ENCODE measurements around the gene PHACTR1. TPM values are rescaled to one million over a fixed set of nuclear protein-coding genes. Genes with fewer than 3 reads are reported as not detected.
A peak's percentile ranks its signal among the peaks of the same experiment; 100 is the strongest.

PHACTR1 gene
- total and polyA plus RNA-seq, 5 experiments from 2014 or later: 0.07 to 3.0 (median 0.70) TPM

DNA sequence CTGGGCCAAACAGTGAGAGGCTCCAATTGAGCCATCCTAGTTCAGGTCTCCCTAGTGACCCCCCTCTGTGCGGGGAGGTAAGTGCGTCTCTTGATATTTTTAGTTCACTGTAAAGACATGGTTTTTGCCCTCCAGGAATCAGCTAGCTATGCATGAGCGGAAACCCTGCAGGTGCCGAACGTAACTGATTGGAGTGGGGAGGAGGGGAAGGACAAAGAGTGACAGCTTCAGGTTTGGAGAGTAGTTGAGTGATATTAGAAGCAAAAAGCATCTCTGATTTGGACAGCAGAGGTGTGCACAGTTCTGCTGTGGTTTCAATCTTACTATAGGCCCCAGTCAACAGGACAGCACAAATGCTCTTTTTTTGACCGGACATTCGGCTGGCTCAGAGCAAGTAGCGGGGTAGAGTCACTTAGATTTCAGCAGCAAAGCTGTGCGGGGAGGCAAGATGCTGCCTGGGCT lies 580.0 kb downstream of the PHACTR1 start:
- ATAC-seq: no peak
- POLR2A ChIA-PET: no interaction called here
- Mint-ChIP-seq H3K4me3 (no peak overlapping the region), H3K27ac (peak overlapping the region in 1 of 10 donors; percentile 51), H3K27me3 (no peaks in the 10 kb centered on the region), H3K4me1 (peaks cover 0 to 19% (median under 1%) of the 10 kb centered on the region in 4 donors), H3K9me3 (peaks cover 0 to 2% (median 0%) of the 10 kb centered on the region in 9 donors), H3K36me3 (peaks cover 25 to 84% (median 56%) of the 10 kb centered on the region in 3 donors)
- no peak for DNase-seq

GRCh38 chr6:13297391-13297790 lies 580.8 kb downstream of the PHACTR1 start:
- ATAC-seq (no peak), DNase-seq (no peak)
- Mint-ChIP-seq H3K27ac (no peak overlapping the region), H3K36me3 (peaks cover 25 to 85% (median 52%) of the 10 kb centered on the region in 3 donors), H3K9me3 (no peaks in the 10 kb centered on the region), H3K4me3 (no peak overlapping the region), H3K4me1 (peaks cover 0 to 23% (median under 1%) of the 10 kb centered on the region in 4 donors), H3K27me3 (no peaks in the 10 kb centered on the region)
- POLR2A ChIA-PET: no interaction called here

DNA sequence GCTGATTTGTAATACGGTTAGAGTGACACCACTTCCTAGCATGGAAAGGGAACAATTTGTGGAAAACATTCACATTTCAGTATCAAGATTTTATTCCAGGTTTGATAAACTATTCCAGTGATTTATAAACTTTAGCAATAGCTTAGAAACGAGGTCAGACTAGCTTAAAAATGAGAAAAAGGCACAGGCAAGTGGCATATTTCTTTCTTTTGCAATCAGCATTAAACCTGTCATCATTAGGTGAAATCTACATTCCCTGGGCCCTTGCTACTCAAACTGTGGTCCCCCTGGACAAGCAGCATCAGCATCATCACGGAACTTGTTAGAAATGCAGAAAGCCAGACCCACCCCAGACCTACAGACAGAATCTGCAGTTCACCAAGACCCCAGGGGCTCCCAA lies 581.9 kb downstream of the PHACTR1 start:
- Mint-ChIP-seq H3K27me3 (no peaks in the 10 kb centered on the region), H3K9me3 (no peaks in the 10 kb centered on the region), H3K4me3 (no peak overlapping the region), H3K4me1 (peaks cover 0 to 34% (median 5%) of the 10 kb centered on the region in 4 donors), H3K27ac (no peak overlapping the region), H3K36me3 (peaks cover 31 to 85% (median 51%) of the 10 kb centered on the region in 3 donors)
- POLR2A ChIA-PET: no interaction called here
- no peak for ATAC-seq
- DNase-seq: no peak

GRCh38 chr6:13299403-13299821 lies 582.8 kb downstream of the PHACTR1 start:
- POLR2A ChIA-PET: no interaction called here
- Mint-ChIP-seq H3K27me3 (no peaks in the 10 kb centered on the region), H3K4me1 (peaks cover 0 to 44% (median 5%) of the 10 kb centered on the region in 4 donors), H3K9me3 (no peaks in the 10 kb centered on the region), H3K36me3 (peaks cover 23 to 87% (median 49%) of the 10 kb centered on the region in 3 donors), H3K4me3 (peak overlapping the region in 1 of 10 donors; percentile 30), H3K27ac (no peak overlapping the region)
- ATAC-seq (peak in 1 of 2 donors; percentile 41), DNase-seq (no peak)

DNA sequence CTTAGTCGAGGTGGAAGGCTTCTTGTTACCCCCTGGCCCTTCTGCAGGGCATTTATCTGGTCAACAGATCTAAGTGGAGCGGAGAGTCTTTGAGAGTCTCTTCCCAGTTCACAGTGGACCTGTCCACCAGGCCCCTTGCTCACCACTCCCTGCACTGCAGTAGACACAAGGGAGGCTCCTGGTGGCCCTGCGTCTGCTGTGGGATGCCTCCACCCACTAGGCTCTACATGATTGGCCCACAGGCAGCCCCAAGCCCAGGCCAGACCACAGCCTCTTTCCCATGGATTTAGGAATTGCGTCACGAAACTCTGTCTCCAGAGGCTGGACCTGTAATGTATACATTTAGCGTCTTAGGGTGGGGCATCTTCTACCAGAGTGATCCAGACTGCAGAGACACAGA lies 583.4 kb downstream of the PHACTR1 start:
- Mint-ChIP-seq H3K4me3 (peak overlapping the region in 1 of 10 donors; percentile 30), H3K9me3 (no peaks in the 10 kb centered on the region), H3K27me3 (no peaks in the 10 kb centered on the region), H3K27ac (no peak overlapping the region), H3K36me3 (peaks cover 18 to 87% (median 49%) of the 10 kb centered on the region in 3 donors), H3K4me1 (peaks cover 0 to 49% (median 6%) of the 10 kb centered on the region in 4 donors)
- ATAC-seq (no peak), DNase-seq (no peak)
- POLR2A ChIA-PET: no interaction called here

- ATAC-seq (no peak), DNase-seq (no peak)
- H3K4me3 Mint-ChIP-seq: no peak overlapping the region
- no peaks in the 10 kb centered on the region for H3K9me3 Mint-ChIP-seq
- POLR2A ChIA-PET: no interaction called here
- H3K36me3 Mint-ChIP-seq: peaks cover 15 to 87% (median 48%) of the 10 kb centered on the region in 3 donors
- H3K27ac Mint-ChIP-seq: peak overlapping the region in 1 of 10 donors; percentile 35
- peaks cover 0 to 54% (median 6%) of the 10 kb centered on the region in 4 donors for H3K4me1 Mint-ChIP-seq
- H3K27me3 Mint-ChIP-seq: no peaks in the 10 kb centered on the region
Measured at GRCh38 chr6:13300643-13301590, 584.4 kb downstream of the PHACTR1 start.

DNA sequence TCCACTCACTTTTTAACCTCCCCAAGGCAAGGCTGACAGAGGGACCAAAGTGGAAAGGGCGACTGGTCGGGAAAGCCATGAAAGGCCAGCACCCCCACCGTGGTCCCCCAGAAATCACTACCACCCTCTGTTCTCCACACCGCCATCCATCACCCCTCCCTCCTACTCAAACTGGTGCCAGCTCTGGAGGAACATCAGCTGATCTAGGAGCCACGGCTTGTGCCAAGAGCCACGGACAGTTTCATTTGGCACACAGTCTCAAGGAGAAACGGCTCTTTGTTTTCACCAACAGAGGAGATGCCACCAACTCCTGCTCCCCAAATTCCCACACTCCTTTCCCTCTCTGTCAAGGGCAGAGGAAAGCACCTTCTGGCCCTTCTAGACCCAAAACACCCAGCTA lies 585.7 kb downstream of the PHACTR1 start:
- no peak overlapping the region for H3K4me3 Mint-ChIP-seq
- H3K9me3 Mint-ChIP-seq: no peaks in the 10 kb centered on the region
- ATAC-seq: no peak
- POLR2A ChIA-PET: no interaction called here
- H3K36me3 Mint-ChIP-seq: peaks cover 15 to 88% (median 54%) of the 10 kb centered on the region in 3 donors
- no peak for DNase-seq
- peak overlapping the region in 6 of 10 donors; percentile 4 to 74 (median 66) for H3K27ac Mint-ChIP-seq
- no peaks in the 10 kb centered on the region for H3K27me3 Mint-ChIP-seq
- peaks cover 0 to 48% (median 6%) of the 10 kb centered on the region in 4 donors for H3K4me1 Mint-ChIP-seq

- peaks cover 10 to 88% (median 57%) of the 10 kb centered on the region in 3 donors for H3K36me3 Mint-ChIP-seq
- H3K27me3 Mint-ChIP-seq: no peaks in the 10 kb centered on the region
- peak in 1 of 10 donors; percentile 16 for DNase-seq
- peak overlapping the region in 8 of 10 donors; percentile 6 to 74 (median 60) for H3K27ac Mint-ChIP-seq
- H3K4me1 Mint-ChIP-seq: peaks cover 0 to 51% (median 6%) of the 10 kb centered on the region in 4 donors
- H3K4me3 Mint-ChIP-seq: peak overlapping the region in 2 of 10 donors; percentile 43 to 50
- POLR2A ChIA-PET: no interaction called here
- no peaks in the 10 kb centered on the region for H3K9me3 Mint-ChIP-seq
- ATAC-seq: peak; percentile 32 to 50
Measured at GRCh38 chr6:13302751-13303667, 586.4 kb downstream of the PHACTR1 start.

GRCh38 chr6:13303668-13304017 lies 587.1 kb downstream of the PHACTR1 start:
- Mint-ChIP-seq H3K4me1 (peaks cover 0 to 54% (median 6%) of the 10 kb centered on the region in 4 donors), H3K4me3 (peak overlapping the region in 2 of 10 donors; percentile 40 to 43), H3K27me3 (no peaks in the 10 kb centered on the region), H3K36me3 (peaks cover 6 to 87% (median 56%) of the 10 kb centered on the region in 3 donors), H3K27ac (peak overlapping the region in 3 of 10 donors; percentile 17 to 71 (median 59)), H3K9me3 (no peaks in the 10 kb centered on the region)
- DNase-seq (no peak), ATAC-seq (no peak)
- POLR2A ChIA-PET: no interaction called here

- POLR2A ChIA-PET: no interaction called here
Measured at GRCh38 chr6:13304101-13304500, 587.5 kb downstream of the PHACTR1 start.

DNA sequence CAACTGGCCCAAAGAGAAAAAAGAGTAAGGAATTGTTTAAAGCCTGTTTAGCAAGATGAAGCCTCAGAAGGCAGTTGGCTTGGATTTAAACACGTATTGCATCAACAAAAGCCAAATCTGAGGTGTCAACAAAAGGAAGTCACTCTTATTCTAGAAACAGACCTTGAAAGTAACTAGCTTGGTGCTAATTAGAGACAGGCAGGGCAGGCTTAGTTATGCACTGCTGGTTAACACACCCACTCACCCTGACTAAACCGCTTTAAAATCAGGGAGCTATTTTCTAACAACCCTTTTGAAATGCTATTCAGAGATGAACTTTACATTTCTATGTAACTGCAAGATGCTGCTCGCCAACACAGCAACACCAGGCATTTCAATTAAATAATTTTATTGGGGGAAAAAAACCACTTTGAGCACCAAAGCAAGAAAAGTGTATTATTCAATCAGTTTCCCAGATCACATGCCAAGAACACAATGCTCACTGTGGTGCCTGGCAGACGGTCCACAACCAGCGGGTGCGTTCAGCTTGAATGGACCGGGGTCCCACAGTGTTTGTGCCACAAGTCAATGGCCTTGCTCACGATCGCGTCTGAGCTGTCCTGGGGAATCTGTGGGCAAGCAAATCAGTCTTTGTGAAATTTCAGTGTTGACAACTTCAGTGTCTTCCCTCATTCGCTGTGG lies 588.2 kb downstream of the PHACTR1 start:
- peak overlapping the region in 2 of 10 donors; percentile 37 to 81 for H3K27ac Mint-ChIP-seq
- H3K27me3 Mint-ChIP-seq: no peaks in the 10 kb centered on the region
- POLR2A ChIA-PET: no interaction called here
- H3K36me3 Mint-ChIP-seq: peaks cover 6 to 88% (median 57%) of the 10 kb centered on the region in 3 donors
- no peaks in the 10 kb centered on the region for H3K9me3 Mint-ChIP-seq
- ATAC-seq: no peak
- no peak for DNase-seq
- H3K4me1 Mint-ChIP-seq: peaks cover 0 to 53% (median 7%) of the 10 kb centered on the region in 4 donors
- H3K4me3 Mint-ChIP-seq: peak overlapping the region in 2 of 10 donors; percentile 18 to 69

More at GRCh38 chr6:13304101-13304500, 587.5 kb downstream of the PHACTR1 start:
- H3K4me3 Mint-ChIP-seq: peak overlapping the region in 2 of 10 donors; percentile 18 to 69
- DNase-seq (no peak), ATAC-seq (no peak)
- H3K27me3 Mint-ChIP-seq: no peaks in the 10 kb centered on the region
- peak overlapping the region in 1 of 10 donors; percentile 81 for H3K27ac Mint-ChIP-seq
- H3K4me1 Mint-ChIP-seq: peaks cover 0 to 54% (median 7%) of the 10 kb centered on the region in 4 donors
- no peaks in the 10 kb centered on the region for H3K9me3 Mint-ChIP-seq
- H3K36me3 Mint-ChIP-seq: peaks cover 6 to 87% (median 58%) of the 10 kb centered on the region in 3 donors

GRCh38 chr6:13305288-13305687 lies 588.7 kb downstream of the PHACTR1 start:
- DNase-seq: no peak
- Mint-ChIP-seq H3K27me3 (no peaks in the 10 kb centered on the region), H3K4me1 (peaks cover 0 to 49% (median 7%) of the 10 kb centered on the region in 4 donors)

More at GRCh38 chr6:13305288-13305687, 588.7 kb downstream of the PHACTR1 start:
- POLR2A ChIA-PET: no interaction called here
- Mint-ChIP-seq H3K9me3 (no peaks in the 10 kb centered on the region), H3K4me3 (no peak overlapping the region), H3K36me3 (peaks cover 6 to 89% (median 56%) of the 10 kb centered on the region in 3 donors), H3K27ac (peak overlapping the region in 1 of 10 donors; percentile 81)
- no peak for ATAC-seq

All from naive thymus-derived CD8-positive, alpha-beta T cell (primary cell).